ENCODE data around the gene MGAT3.

Gene MGAT3

GRCh38 chr22:39446239-39446721 is 10.5 kb upstream of the MGAT3 start:
- peak; percentile 3 for TF ChIP-seq CTCF (IDR thresholded peaks at IDR 0.05; ENCODE audit: borderline replicate concordance, control extremely low read depth, extremely low read depth, insufficient read depth, missing control alignments)
- peak; percentile 83 for DNase-seq (ENCODE audit: low spot score)
- in situ Hi-C loops (cut with MboI; ENCODE audit: low sequenced_read_pairs, unreplicated experiment) = no loop called here

- DNase-seq (ENCODE audit: low spot score) = no peak
- TF ChIP-seq CTCF (IDR thresholded peaks at IDR 0.05; ENCODE audit: borderline replicate concordance, control extremely low read depth, extremely low read depth, insufficient read depth, missing control alignments) = no peak
- in situ Hi-C loops (cut with MboI; ENCODE audit: low sequenced_read_pairs, unreplicated experiment) = no loop called here
Observed at GRCh38 chr22:39448205-39449054, 8.4 kb upstream of the MGAT3 start.

- TF ChIP-seq CTCF (IDR thresholded peaks at IDR 0.05; ENCODE audit: borderline replicate concordance, control extremely low read depth, extremely low read depth, insufficient read depth, missing control alignments) = no peak
- no peak for DNase-seq (ENCODE audit: low spot score)
- in situ Hi-C loops (cut with MboI; ENCODE audit: low sequenced_read_pairs, unreplicated experiment) = no loop called here
Observed at GRCh38 chr22:39449708-39450107, 7.1 kb upstream of the MGAT3 start.

- DNase-seq (ENCODE audit: low spot score) = no peak
- in situ Hi-C loops (cut with MboI; ENCODE audit: low sequenced_read_pairs, unreplicated experiment) = no loop called here
- no peak for TF ChIP-seq CTCF (IDR thresholded peaks at IDR 0.05; ENCODE audit: borderline replicate concordance, control extremely low read depth, extremely low read depth, insufficient read depth, missing control alignments)
Observed at GRCh38 chr22:39450258-39450955, 6.4 kb upstream of the MGAT3 start.

- no peak for TF ChIP-seq CTCF (IDR thresholded peaks at IDR 0.05; ENCODE audit: borderline replicate concordance, control extremely low read depth, extremely low read depth, insufficient read depth, missing control alignments)
- in situ Hi-C loops (cut with MboI; ENCODE audit: low sequenced_read_pairs, unreplicated experiment) = no loop called here
- DNase-seq (ENCODE audit: low spot score) = no peak
Observed at GRCh38 chr22:39452740-39453040, 4.1 kb upstream of the MGAT3 start.

- no peak for DNase-seq (ENCODE audit: low spot score)
- no peak for TF ChIP-seq CTCF (IDR thresholded peaks at IDR 0.05; ENCODE audit: borderline replicate concordance, control extremely low read depth, extremely low read depth, insufficient read depth, missing control alignments)
- in situ Hi-C loops (cut with MboI; ENCODE audit: low sequenced_read_pairs, unreplicated experiment) = no loop called here
Observed at GRCh38 chr22:39453765-39454378, 2.9 kb upstream of the MGAT3 start.

Data from GM13976 (cell line).